Lower leg skin (tissue), 4 donors: ENCODE data around the gene SAAL1. TPM values are rescaled to one million over a fixed set of nuclear protein-coding genes. Genes with fewer than 3 reads are reported as not detected.

Experiments used
- DNase-seq, 2 donors: peaks; one replicate each; pipeline ENCODE4 v3.0.0-alpha.2; 2019; ENCODE audit warnings: low spot score in 2 of 2
- H3K4me3 ChIP-seq: fragments of 200-600 bp; sonication (generic); 2 replicates; pipeline ENCODE4 v1.5.1; 2017; ENCODE audit warnings: mild to moderate bottlenecking, low read depth; ENCODE audit not compliant: poor library complexity, severe bottlenecking
- CTCF ChIP-seq, 3 donors: fragments of 450-650 bp; IDR thresholded peaks; one replicate each; pipeline ENCODE4 v1.5.1; 2016; ENCODE audit warnings: antibody characterized with exemption in 3 of 3, mild to moderate bottlenecking in 3 of 3, moderate library complexity in 2 of 3
- POLR2A ChIP-seq, 2 donors: fragments of 450-650 bp; IDR thresholded peaks; one replicate each; pipeline ENCODE4 v1.6.1; 2016 to 2017; ENCODE audit warnings: antibody characterized with exemption in 2 of 2, mild to moderate bottlenecking in 1 of 2, moderate library complexity in 1 of 2
- WGBS, 2 donors: methylation state at CpG; one replicate each; pipeline ENCODE4 v1.1.5; 2018; 5-methylcytosine and 5-hydroxymethylcytosine counted together
- intact Hi-C: fragments of 100-400 bp; cut with DNase I; formaldehyde crosslinking; loops from one replicate; pipeline ENCODE4 v1.15.0; 2023; ENCODE audit warnings: low total_unique reads
- total RNA-seq, 4 donors: library from RNA; depleted of rRNA; stranded (reverse); fragments of >200 nt; gene quantifications; one replicate each; pipeline ENCODE4 v1.1.0, GENCODE V29; 2016

The SAAL1 gene
- total RNA-seq, 4 donors from 2014 or later, result 7.2 to 13.7 (median 11.5) TPM

GRCh38 chr11:18080451-18080850, 25.4 kb downstream of the SAAL1 start:
- H3K4me3 ChIP-seq, result no peak overlapping the region
- WGBS, 2 donors, result 77% methylated on average over 4 of the region's 4 CpGs
- intact Hi-C loops, result no loop called here
- no peak for DNase-seq
- no peak for TF ChIP-seq CTCF (IDR thresholded peaks at IDR 0.05)
- no peak for TF ChIP-seq POLR2A (IDR thresholded peaks at IDR 0.05)

GRCh38 chr11:18078909-18079308, 27.0 kb downstream of the SAAL1 start:
- DNase-seq, result no peak
- no peak overlapping the region for H3K4me3 ChIP-seq
- TF ChIP-seq CTCF (IDR thresholded peaks at IDR 0.05) (no peak), POLR2A (IDR thresholded peaks at IDR 0.05) (no peak)
- intact Hi-C loops, result no loop called here
- 90 to 91% methylated on average over 2 of the region's 2 CpGs for WGBS, 2 donors

GRCh38 chr11:18075444-18075843, 30.4 kb downstream of the SAAL1 start:
- WGBS, 2 donors, result 88 to 93% methylated on average over 3 of the region's 3 CpGs
- TF ChIP-seq CTCF (IDR thresholded peaks at IDR 0.05), result no peak
- no peak for TF ChIP-seq POLR2A (IDR thresholded peaks at IDR 0.05)
- H3K4me3 ChIP-seq, result no peak overlapping the region
- DNase-seq, result no peak
- intact Hi-C loops, result no loop called here

- TF ChIP-seq CTCF (IDR thresholded peaks at IDR 0.05) (no peak), POLR2A (IDR thresholded peaks at IDR 0.05) (no peak)
- intact Hi-C loops, result no loop called here
- no peak overlapping the region for H3K4me3 ChIP-seq
- DNase-seq, result no peak
- 78 to 81% methylated on average over 4 of the region's 4 CpGs for WGBS, 2 donors
These were observed 34.7 kb downstream of the SAAL1 start for GRCh38 chr11:18071098-18071705.

- no peak for DNase-seq
- H3K4me3 ChIP-seq, result no peak overlapping the region
- 93 to 95% methylated on average over 2 of the region's 2 CpGs for WGBS, 2 donors
- TF ChIP-seq CTCF (IDR thresholded peaks at IDR 0.05), result no peak
- no peak for TF ChIP-seq POLR2A (IDR thresholded peaks at IDR 0.05)
- intact Hi-C loops, result no loop called here
These were observed 38.5 kb downstream of the SAAL1 start for GRCh38 chr11:18067372-18067771.

GRCh38 chr11:18066626-18067025, 39.3 kb downstream of the SAAL1 start:
- intact Hi-C loops, result no loop called here
- DNase-seq, result no peak
- no peak for TF ChIP-seq CTCF (IDR thresholded peaks at IDR 0.05)
- no peak for TF ChIP-seq POLR2A (IDR thresholded peaks at IDR 0.05)
- H3K4me3 ChIP-seq, result no peak overlapping the region
- WGBS, 2 donors, result 81 to 89% methylated on average over 2 of the region's 2 CpGs
